Osteoblast (primary cell): ENCODE data around the gene OSBPL2. TPM values are rescaled to one million over a fixed set of nuclear protein-coding genes. Genes with fewer than 3 reads are reported as not detected.

Experiments used
- DNase-seq: peaks from one replicate; pipeline ENCODE4 v3.0.0; 2011; ENCODE audit warnings: low spot score, mixed read lengths; ENCODE audit not compliant: insufficient read length; ENCODE audit errors: missing footprints
- H2AFZ ChIP-seq: 2 replicates; pipeline ENCODE4 v1.6.0; 2011; ENCODE audit warnings: mild to moderate bottlenecking, low read length
- H3K27ac ChIP-seq: 2 replicates; pipeline ENCODE4 v1.5.1; 2011; ENCODE audit warnings: mild to moderate bottlenecking, low read depth, low read length, moderate library complexity
- H3K27me3 ChIP-seq: 2 replicates; pipeline ENCODE4 v1.6.0; 2012; ENCODE audit warnings: mild to moderate bottlenecking, control low read depth, inconsistent platforms, low read length, moderate library complexity; ENCODE audit not compliant: insufficient read depth
- H3K36me3 ChIP-seq: 2 replicates; pipeline ENCODE4 v1.5.1; 2011; ENCODE audit warnings: mild to moderate bottlenecking, low read length, control low read depth, moderate library complexity; ENCODE audit not compliant: insufficient read depth
- H3K4me1 ChIP-seq: 2 replicates; pipeline ENCODE4 v1.5.1; 2011; ENCODE audit warnings: mild to moderate bottlenecking, low read length, control low read depth, moderate library complexity; ENCODE audit not compliant: insufficient read depth
- H3K4me2 ChIP-seq: 2 replicates; pipeline ENCODE4 v1.6.0; 2011; ENCODE audit warnings: mild to moderate bottlenecking, low read length; ENCODE audit not compliant: insufficient read depth
- H3K4me3 ChIP-seq: fragments of 200-600 bp; sonication (generic); 3 replicates; pipeline ENCODE4 v1.5.1; 2012; ENCODE audit warnings: mild to moderate bottlenecking, low read length, inconsistent platforms; ENCODE audit not compliant: insufficient read depth
- H3K79me2 ChIP-seq: 2 replicates; pipeline ENCODE4 v1.6.0; 2012; ENCODE audit warnings: mild to moderate bottlenecking, low read length, control low read depth, inconsistent platforms; ENCODE audit not compliant: insufficient read depth
- H3K9me3 ChIP-seq: 2 replicates; pipeline ENCODE4 v1.5.1; 2011; ENCODE audit warnings: low read depth, low read length, control low read depth
- H4K20me1 ChIP-seq: 2 replicates; pipeline ENCODE4 v1.6.0; 2012; ENCODE audit warnings: mild to moderate bottlenecking, low read length, control low read depth; ENCODE audit not compliant: insufficient read depth
- CTCF ChIP-seq: IDR thresholded peaks from 2 replicates; pipeline ENCODE4 v1.5.1; 2011; ENCODE audit warnings: mild to moderate bottlenecking, low read depth, low read length, moderate library complexity; ENCODE audit errors: extremely low read depth
- total RNA-seq: library from RNA; depleted of rRNA; stranded (reverse); fragments of >200 nt; gene quantifications from 2 replicates; pipeline ENCODE4 v1.2.3, GENCODE V29; 2012

OSBPL2 gene
- total RNA-seq, 1 donor = 35.8 TPM

DNA sequence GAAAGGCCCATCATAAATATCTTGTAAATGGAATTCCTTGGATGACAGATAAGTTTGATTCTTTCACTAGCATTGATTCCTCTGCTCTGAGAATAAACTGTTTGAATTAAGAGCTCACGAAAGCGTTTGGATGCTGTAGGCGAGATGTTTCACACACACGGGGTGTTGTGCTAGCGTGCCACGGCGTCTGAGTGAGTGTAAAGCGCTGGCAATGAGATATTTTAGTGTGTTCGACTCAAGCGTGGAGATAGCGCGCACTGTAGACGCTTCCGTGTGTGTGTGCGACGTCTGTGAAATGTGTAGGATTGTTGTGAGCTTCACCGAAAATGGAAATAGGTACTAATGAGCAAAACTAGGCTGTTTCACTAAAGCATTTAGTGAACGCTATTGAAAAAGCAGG lies 35.1 kb downstream of the OSBPL2 start:
- no peak overlapping the region for H3K4me2 ChIP-seq
- no peak for TF ChIP-seq CTCF
- H3K4me3 ChIP-seq = no peak overlapping the region
- H3K4me1 ChIP-seq = no peaks in the 10 kb centered on the region
- H3K27ac ChIP-seq = no peak overlapping the region
- H3K9me3 ChIP-seq = no peaks in the 10 kb centered on the region
- peaks cover 21% of the 10 kb centered on the region for H4K20me1 ChIP-seq
- H3K36me3 ChIP-seq = peaks cover 17% of the 10 kb centered on the region
- no peaks in the 10 kb centered on the region for H3K27me3 ChIP-seq
- no peak overlapping the region for H2AFZ ChIP-seq
- H3K79me2 ChIP-seq = peaks cover 2% of the 10 kb centered on the region
- peak; percentile 30 for DNase-seq

GRCh38 chr20:62274332-62274950 lies 36.1 kb downstream of the OSBPL2 start:
- Histone ChIP-seq H3K9me3 (no peaks in the 10 kb centered on the region), H4K20me1 (peaks cover 18% of the 10 kb centered on the region), H3K27me3 (no peaks in the 10 kb centered on the region), H3K27ac (no peak overlapping the region), H2AFZ (no peak overlapping the region), H3K4me3 (no peak overlapping the region), H3K79me2 (peaks cover 2% of the 10 kb centered on the region), H3K4me2 (no peak overlapping the region), H3K36me3 (peaks cover 21% of the 10 kb centered on the region), H3K4me1 (no peaks in the 10 kb centered on the region)
- peak; percentile 43 for DNase-seq
- no peak for TF ChIP-seq CTCF

GRCh38 chr20:62275219-62275618 lies 36.9 kb downstream of the OSBPL2 start:
- Histone ChIP-seq H3K4me2 (no peak overlapping the region), H3K27ac (no peak overlapping the region), H3K79me2 (no peaks in the 10 kb centered on the region), H2AFZ (no peak overlapping the region), H3K9me3 (no peaks in the 10 kb centered on the region), H3K4me3 (no peak overlapping the region), H3K4me1 (no peaks in the 10 kb centered on the region), H3K27me3 (no peaks in the 10 kb centered on the region), H3K36me3 (peaks cover 29% of the 10 kb centered on the region), H4K20me1 (peaks cover 14% of the 10 kb centered on the region)
- TF ChIP-seq CTCF = no peak
- DNase-seq = peak; percentile 23

DNA sequence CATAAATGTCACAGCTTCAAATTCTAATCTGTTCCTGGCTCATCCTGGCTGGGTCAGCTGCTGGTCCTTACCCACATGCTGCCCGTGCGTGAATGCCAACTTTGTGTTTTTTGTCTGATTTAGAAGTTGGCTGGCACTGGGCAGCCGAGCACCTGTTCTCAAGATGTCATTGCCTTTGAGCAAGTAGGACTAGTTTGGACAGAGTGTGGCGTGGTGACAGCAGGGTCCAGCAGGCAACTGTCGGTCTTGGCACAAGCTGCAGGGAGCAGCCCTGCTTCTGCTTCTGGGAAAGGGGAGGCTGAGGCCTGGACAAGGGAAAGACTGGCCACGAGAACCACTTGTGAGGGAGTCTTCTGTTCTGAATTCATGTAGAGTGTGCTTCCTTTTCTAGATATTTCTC lies 38.1 kb downstream of the OSBPL2 start:
- H3K9me3 ChIP-seq = no peaks in the 10 kb centered on the region
- H3K36me3 ChIP-seq = peaks cover 41% of the 10 kb centered on the region
- no peaks in the 10 kb centered on the region for H3K79me2 ChIP-seq
- no peak overlapping the region for H3K27ac ChIP-seq
- no peak overlapping the region for H3K4me2 ChIP-seq
- no peak for TF ChIP-seq CTCF
- H3K4me3 ChIP-seq = no peak overlapping the region
- H2AFZ ChIP-seq = no peak overlapping the region
- peak; percentile 84 for DNase-seq
- H3K4me1 ChIP-seq = no peaks in the 10 kb centered on the region
- H3K27me3 ChIP-seq = no peaks in the 10 kb centered on the region
- peaks cover 14% of the 10 kb centered on the region for H4K20me1 ChIP-seq
